ENCODE results near the gene LCE5A.
A peak's percentile ranks its signal among the peaks of the same experiment; 100 is the strongest.

DNA sequence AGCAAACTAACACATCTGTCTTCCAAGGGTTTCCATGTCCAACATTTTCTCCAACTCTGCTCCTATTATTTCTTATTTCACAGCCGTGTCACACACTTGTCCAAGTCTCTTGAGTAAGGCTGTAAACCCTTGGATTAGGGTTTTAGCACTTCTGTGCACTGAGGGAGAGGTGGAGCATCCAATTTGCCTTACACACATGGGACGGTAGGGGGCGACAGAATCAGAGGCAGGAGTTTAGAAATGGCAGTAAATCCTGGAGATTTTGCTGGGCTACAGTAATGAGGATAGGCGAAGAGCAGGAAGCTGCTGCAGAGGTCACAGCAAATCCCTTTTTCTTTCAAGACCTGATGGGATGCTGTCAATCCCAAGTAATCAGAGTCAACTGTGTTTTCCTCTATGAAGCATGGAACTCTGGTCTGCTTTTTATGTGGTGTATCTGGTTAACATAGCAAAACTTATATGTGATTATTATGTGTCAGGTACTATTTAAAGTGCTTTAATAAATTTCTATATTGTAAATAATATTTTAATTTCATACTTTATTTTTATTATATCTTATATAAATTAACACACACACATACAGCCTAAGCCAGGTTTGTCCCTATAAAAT lies 15.4 kb upstream of the LCE5A start:
- TF ChIP-seq, protein P1, sequence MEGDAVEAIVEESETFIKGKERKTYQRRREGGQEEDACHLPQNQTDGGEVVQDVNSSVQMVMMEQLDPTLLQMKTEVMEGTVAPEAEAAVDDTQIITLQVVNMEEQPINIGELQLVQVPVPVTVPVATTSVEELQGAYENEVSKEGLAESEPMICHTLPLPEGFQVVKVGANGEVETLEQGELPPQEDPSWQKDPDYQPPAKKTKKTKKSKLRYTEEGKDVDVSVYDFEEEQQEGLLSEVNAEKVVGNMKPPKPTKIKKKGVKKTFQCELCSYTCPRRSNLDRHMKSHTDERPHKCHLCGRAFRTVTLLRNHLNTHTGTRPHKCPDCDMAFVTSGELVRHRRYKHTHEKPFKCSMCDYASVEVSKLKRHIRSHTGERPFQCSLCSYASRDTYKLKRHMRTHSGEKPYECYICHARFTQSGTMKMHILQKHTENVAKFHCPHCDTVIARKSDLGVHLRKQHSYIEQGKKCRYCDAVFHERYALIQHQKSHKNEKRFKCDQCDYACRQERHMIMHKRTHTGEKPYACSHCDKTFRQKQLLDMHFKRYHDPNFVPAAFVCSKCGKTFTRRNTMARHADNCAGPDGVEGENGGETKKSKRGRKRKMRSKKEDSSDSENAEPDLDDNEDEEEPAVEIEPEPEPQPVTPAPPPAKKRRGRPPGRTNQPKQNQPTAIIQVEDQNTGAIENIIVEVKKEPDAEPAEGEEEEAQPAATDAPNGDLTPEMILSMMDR (IDR thresholded peaks at IDR 0.05; ENCODE audit: low read depth, low read length): peak; percentile 95
- no peak for TF ChIP-seq POLR2A (IDR thresholded peaks at IDR 0.05; ENCODE audit: extremely low read depth, insufficient read length)

All from NB4 (cell line).